HG03039 (cell line): ENCODE results near the gene CCHCR1.

Experiments used
- ATAC-seq: cut with Tn5 transposase; IDR thresholded peaks from one replicate; pipeline ENCODE4 v1.9.1; 2021; ENCODE audit warnings: mild to moderate bottlenecking, moderate library complexity; ENCODE audit not compliant: unreplicated experiment

CCHCR1 gene

GRCh38 chr6:31130751-31131150 lies 26.9 kb downstream of the CCHCR1 start:
- ATAC-seq, result no peak

GRCh38 chr6:31129130-31129529 lies 28.5 kb downstream of the CCHCR1 start:
- ATAC-seq, result no peak

GRCh38 chr6:31128093-31128676 lies 29.4 kb downstream of the CCHCR1 start:
- no peak for ATAC-seq

- ATAC-seq, result no peak
Observed at GRCh38 chr6:31126396-31127175, 31.0 kb downstream of the CCHCR1 start.

- ATAC-seq, result no peak
Observed at GRCh38 chr6:31125586-31126363, 31.8 kb downstream of the CCHCR1 start.

GRCh38 chr6:31125162-31125561 lies 32.4 kb downstream of the CCHCR1 start:
- ATAC-seq, result no peak

GRCh38 chr6:31122791-31123706 lies 34.6 kb downstream of the CCHCR1 start:
- no peak for ATAC-seq

- ATAC-seq, result no peak
Observed at GRCh38 chr6:31121131-31121790, 36.3 kb downstream of the CCHCR1 start.

- no peak for ATAC-seq
Observed at GRCh38 chr6:31120151-31120915, 37.3 kb downstream of the CCHCR1 start, which contains the start of gene CDSN. CDSN (minus strand) TSS chr6:31120446; CDS start chr6:31120419, 27 bp downstream.

GRCh38 chr6:31118178-31118577 lies 39.4 kb downstream of the CCHCR1 start:
- ATAC-seq, result no peak

- no peak for ATAC-seq
Observed at GRCh38 chr6:31116661-31117385, 40.8 kb downstream of the CCHCR1 start.

- no peak for ATAC-seq
Observed at GRCh38 chr6:31115941-31116560, 41.6 kb downstream of the CCHCR1 start.

- ATAC-seq, result no peak
Observed at GRCh38 chr6:31114970-31115849, 42.4 kb downstream of the CCHCR1 start.

GRCh38 chr6:31114541-31114878 lies 43.1 kb downstream of the CCHCR1 start, which contains the start of gene PSORS1C1:
PSORS1C1 (plus strand) TSS chr6:31114800; CDS start chr6:31129633, 14,833 bp downstream.
- no peak for ATAC-seq

- ATAC-seq, result no peak
Observed at GRCh38 chr6:31113861-31114540, 43.6 kb downstream of the CCHCR1 start.

GRCh38 chr6:31112478-31112877 lies 45.1 kb downstream of the CCHCR1 start, which contains the start of gene C6orf15:
C6orf15 (minus strand) TSS chr6:31112575; CDS start chr6:31112555, 20 bp downstream.
- ATAC-seq, result no peak

GRCh38 chr6:31111712-31112111 lies 45.9 kb downstream of the CCHCR1 start:
- ATAC-seq, result no peak
